IPS-15b (cell line): ENCODE data around the gene SCN8A.
"Not testable (repeated sequence)": the region's sequence is repeated elsewhere in the genome, so short reads cannot be mapped to it uniquely, and the experiment has no call there.

ENCODE experiments used
- H3K27me3 ChIP-seq: one replicate; pipeline ENCODE4 v1.6.1; 2013; ENCODE audit warnings: low read length; ENCODE audit not compliant: control insufficient read depth, insufficient read depth
- H3K36me3 ChIP-seq: one replicate; pipeline ENCODE4 v1.6.1; 2013; ENCODE audit warnings: low read length; ENCODE audit not compliant: control insufficient read depth, insufficient read depth
- H3K4me1 ChIP-seq: one replicate; pipeline ENCODE4 v1.6.1; 2013; ENCODE audit warnings: mild to moderate bottlenecking, low read length; ENCODE audit not compliant: control insufficient read depth, insufficient read depth
- H3K4me3 ChIP-seq: one replicate; pipeline ENCODE4 v1.5.1; 2013; ENCODE audit warnings: low read depth, low read length
- H3K9ac ChIP-seq: one replicate; pipeline ENCODE4 v1.6.1; 2013; ENCODE audit warnings: low read depth, mild to moderate bottlenecking, low read length
- H3K9me3 ChIP-seq: one replicate; pipeline ENCODE4 v1.6.1; 2013; ENCODE audit warnings: mild to moderate bottlenecking, low read length; ENCODE audit not compliant: control insufficient read depth, insufficient read depth

The SCN8A gene

GRCh38 chr12:51644691-51645090 is 53.7 kb downstream of the SCN8A start:
- not testable (repeated sequence) for H3K9me3 ChIP-seq, H3K9ac ChIP-seq, H3K36me3 ChIP-seq, H3K27me3 ChIP-seq, H3K4me1 ChIP-seq, H3K4me3 ChIP-seq

GRCh38 chr12:51645961-51646360 is 54.9 kb downstream of the SCN8A start:
- Histone ChIP-seq H3K9ac (no peak overlapping the region), H3K9me3 (no peaks in the 10 kb centered on the region), H3K4me1 (no peaks in the 10 kb centered on the region)

GRCh38 chr12:51647647-51648046 is 56.6 kb downstream of the SCN8A start:
- Histone ChIP-seq H3K4me3 (no peak overlapping the region), H3K36me3 (peaks cover 4% of the 10 kb centered on the region), H3K9ac (no peak overlapping the region), H3K4me1 (no peaks in the 10 kb centered on the region), H3K9me3 (no peaks in the 10 kb centered on the region), H3K27me3 (no peaks in the 10 kb centered on the region)

More at GRCh38 chr12:51645961-51646360, 54.9 kb downstream of the SCN8A start:
- H3K4me3 ChIP-seq: no peak overlapping the region
- no peaks in the 10 kb centered on the region for H3K27me3 ChIP-seq
- peaks cover 4% of the 10 kb centered on the region for H3K36me3 ChIP-seq

- H3K4me1 ChIP-seq: no peaks in the 10 kb centered on the region
- H3K9ac ChIP-seq: no peak overlapping the region
- peaks cover 4% of the 10 kb centered on the region for H3K36me3 ChIP-seq
- no peak overlapping the region for H3K4me3 ChIP-seq
- H3K27me3 ChIP-seq: no peaks in the 10 kb centered on the region
- H3K9me3 ChIP-seq: no peaks in the 10 kb centered on the region
These were observed 62.4 kb downstream of the SCN8A start for GRCh38 chr12:51653431-51653830.

- no peak overlapping the region for H3K4me3 ChIP-seq
These were observed 70.2 kb downstream of the SCN8A start for GRCh38 chr12:51661199-51661598.

GRCh38 chr12:51661836-51662235 is 70.8 kb downstream of the SCN8A start:
- Histone ChIP-seq H3K36me3 (peaks cover 2% of the 10 kb centered on the region), H3K9ac (no peak overlapping the region), H3K27me3 (no peaks in the 10 kb centered on the region), H3K4me3 (no peak overlapping the region), H3K4me1 (peaks cover 7% of the 10 kb centered on the region), H3K9me3 (no peaks in the 10 kb centered on the region)

More at GRCh38 chr12:51661199-51661598, 70.2 kb downstream of the SCN8A start:
- peaks cover 2% of the 10 kb centered on the region for H3K36me3 ChIP-seq
- H3K9me3 ChIP-seq: no peaks in the 10 kb centered on the region
- H3K4me1 ChIP-seq: peaks cover 2% of the 10 kb centered on the region
- no peaks in the 10 kb centered on the region for H3K27me3 ChIP-seq
- H3K9ac ChIP-seq: no peak overlapping the region

- no peak overlapping the region for H3K9ac ChIP-seq
- H3K4me3 ChIP-seq: no peak overlapping the region
- peaks cover 2% of the 10 kb centered on the region for H3K36me3 ChIP-seq
- peaks cover 7% of the 10 kb centered on the region for H3K4me1 ChIP-seq
- no peaks in the 10 kb centered on the region for H3K27me3 ChIP-seq
- H3K9me3 ChIP-seq: no peaks in the 10 kb centered on the region
These were observed 71.7 kb downstream of the SCN8A start for GRCh38 chr12:51662728-51663154.

- H3K9me3 ChIP-seq: no peaks in the 10 kb centered on the region
- peaks cover 2% of the 10 kb centered on the region for H3K36me3 ChIP-seq
- H3K4me1 ChIP-seq: peaks cover 7% of the 10 kb centered on the region
- H3K27me3 ChIP-seq: no peaks in the 10 kb centered on the region
- H3K9ac ChIP-seq: no peak overlapping the region
- H3K4me3 ChIP-seq: no peak overlapping the region
These were observed 72.4 kb downstream of the SCN8A start for GRCh38 chr12:51663390-51663789.

- Histone ChIP-seq H3K36me3 (peaks cover 2% of the 10 kb centered on the region), H3K27me3 (no peaks in the 10 kb centered on the region), H3K4me3 (no peak overlapping the region), H3K9ac (no peak overlapping the region), H3K9me3 (no peaks in the 10 kb centered on the region), H3K4me1 (peaks cover 12% of the 10 kb centered on the region)
These were observed 75.7 kb downstream of the SCN8A start for GRCh38 chr12:51666696-51667095.

GRCh38 chr12:51667269-51667668 is 76.2 kb downstream of the SCN8A start:
- Histone ChIP-seq H3K9ac (no peak overlapping the region), H3K4me3 (no peak overlapping the region), H3K27me3 (no peaks in the 10 kb centered on the region), H3K4me1 (peaks cover 12% of the 10 kb centered on the region), H3K36me3 (peaks cover 2% of the 10 kb centered on the region), H3K9me3 (no peaks in the 10 kb centered on the region)

- peaks cover 12% of the 10 kb centered on the region for H3K4me1 ChIP-seq
- H3K9me3 ChIP-seq: no peaks in the 10 kb centered on the region
- H3K36me3 ChIP-seq: no peaks in the 10 kb centered on the region
- no peaks in the 10 kb centered on the region for H3K27me3 ChIP-seq
- no peak overlapping the region for H3K4me3 ChIP-seq
- H3K9ac ChIP-seq: no peak overlapping the region
These were observed 78.2 kb downstream of the SCN8A start for GRCh38 chr12:51669271-51669670.

GRCh38 chr12:51669996-51670395 is 79.0 kb downstream of the SCN8A start:
- Histone ChIP-seq H3K4me1 (peaks cover 12% of the 10 kb centered on the region), H3K27me3 (no peaks in the 10 kb centered on the region), H3K9ac (no peak overlapping the region), H3K36me3 (no peaks in the 10 kb centered on the region), H3K9me3 (no peaks in the 10 kb centered on the region), H3K4me3 (no peak overlapping the region)
